PFSK-1 (cell line): ENCODE results near the gene SH3D21.

Experiments used
- FOXP2 ChIP-seq: optimal IDR thresholded peaks from 2 replicates; pipeline ENCODE3; 2011; ENCODE audit warnings: borderline replicate concordance, control low read depth, inconsistent platforms; ENCODE audit not compliant: insufficient read depth; ENCODE audit errors: extremely low read length, extremely low read depth
- POLR2AphosphoS5 ChIP-seq: IDR thresholded peaks from 2 replicates; pipeline ENCODE4 v1.6.1; 2012; ENCODE audit warnings: low read depth, mild to moderate bottlenecking, control low read depth, low read length, moderate library complexity
- SIN3A ChIP-seq: IDR thresholded peaks from 2 replicates; pipeline ENCODE4 v1.6.1; 2012; ENCODE audit warnings: mild to moderate bottlenecking, low read length, moderate library complexity, borderline replicate concordance; ENCODE audit not compliant: insufficient read depth
- TAF1 ChIP-seq: IDR thresholded peaks from 2 replicates; pipeline ENCODE4 v1.6.1; 2012; ENCODE audit warnings: low read length, control low read depth, borderline replicate concordance; ENCODE audit not compliant: insufficient read depth
- TF ChIP-seq, protein P1 (sequence below), 2 experiments: IDR thresholded peaks; 2 replicates each; pipeline versions ENCODE4 v1.6.1 to v1.8.0; 2011 to 2012; ENCODE audit warnings: low read depth in 2 of 2, low read length in 2 of 2, control low read depth in 1 of 2, inconsistent platforms in 1 of 2, mild to moderate bottlenecking in 1 of 2, moderate library complexity in 1 of 2; ENCODE audit not compliant: insufficient read depth in 1 of 2

SH3D21 gene

DNA sequence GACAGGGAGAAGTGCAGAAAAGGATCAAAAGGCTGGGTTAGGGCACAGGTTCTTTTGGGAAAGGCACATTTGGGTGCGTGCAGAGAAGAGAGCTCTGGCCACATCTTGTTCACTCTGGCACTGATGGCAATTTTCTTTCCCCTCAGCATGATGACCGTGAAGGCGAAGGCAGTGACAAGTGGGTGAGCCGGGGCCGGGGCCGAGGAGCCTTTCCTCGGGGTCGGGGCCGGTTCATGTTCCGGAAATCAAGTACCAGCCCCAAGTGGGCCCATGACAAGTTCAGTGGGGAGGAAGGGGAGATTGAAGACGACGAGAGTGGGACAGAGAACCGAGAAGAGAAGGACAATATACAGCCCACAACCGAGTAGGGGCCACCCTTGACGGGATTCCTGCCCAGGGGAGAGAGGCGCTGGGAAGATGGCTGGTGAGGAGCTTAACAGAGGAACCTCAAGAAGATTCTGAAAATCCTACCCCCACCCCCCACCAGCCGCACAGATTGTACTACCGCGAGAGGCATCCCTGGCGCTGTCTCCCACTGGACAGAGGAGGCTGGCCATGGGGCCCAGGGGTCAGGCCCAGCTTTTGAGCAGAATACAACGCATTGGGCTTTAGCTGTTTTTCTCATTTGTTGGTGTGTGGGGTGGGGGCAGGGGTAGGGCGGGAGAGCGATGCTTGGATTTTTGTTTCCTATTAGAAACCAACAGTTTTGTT lies 2.4 kb upstream of the SH3D21 start:
- TF ChIP-seq, protein P1, sequence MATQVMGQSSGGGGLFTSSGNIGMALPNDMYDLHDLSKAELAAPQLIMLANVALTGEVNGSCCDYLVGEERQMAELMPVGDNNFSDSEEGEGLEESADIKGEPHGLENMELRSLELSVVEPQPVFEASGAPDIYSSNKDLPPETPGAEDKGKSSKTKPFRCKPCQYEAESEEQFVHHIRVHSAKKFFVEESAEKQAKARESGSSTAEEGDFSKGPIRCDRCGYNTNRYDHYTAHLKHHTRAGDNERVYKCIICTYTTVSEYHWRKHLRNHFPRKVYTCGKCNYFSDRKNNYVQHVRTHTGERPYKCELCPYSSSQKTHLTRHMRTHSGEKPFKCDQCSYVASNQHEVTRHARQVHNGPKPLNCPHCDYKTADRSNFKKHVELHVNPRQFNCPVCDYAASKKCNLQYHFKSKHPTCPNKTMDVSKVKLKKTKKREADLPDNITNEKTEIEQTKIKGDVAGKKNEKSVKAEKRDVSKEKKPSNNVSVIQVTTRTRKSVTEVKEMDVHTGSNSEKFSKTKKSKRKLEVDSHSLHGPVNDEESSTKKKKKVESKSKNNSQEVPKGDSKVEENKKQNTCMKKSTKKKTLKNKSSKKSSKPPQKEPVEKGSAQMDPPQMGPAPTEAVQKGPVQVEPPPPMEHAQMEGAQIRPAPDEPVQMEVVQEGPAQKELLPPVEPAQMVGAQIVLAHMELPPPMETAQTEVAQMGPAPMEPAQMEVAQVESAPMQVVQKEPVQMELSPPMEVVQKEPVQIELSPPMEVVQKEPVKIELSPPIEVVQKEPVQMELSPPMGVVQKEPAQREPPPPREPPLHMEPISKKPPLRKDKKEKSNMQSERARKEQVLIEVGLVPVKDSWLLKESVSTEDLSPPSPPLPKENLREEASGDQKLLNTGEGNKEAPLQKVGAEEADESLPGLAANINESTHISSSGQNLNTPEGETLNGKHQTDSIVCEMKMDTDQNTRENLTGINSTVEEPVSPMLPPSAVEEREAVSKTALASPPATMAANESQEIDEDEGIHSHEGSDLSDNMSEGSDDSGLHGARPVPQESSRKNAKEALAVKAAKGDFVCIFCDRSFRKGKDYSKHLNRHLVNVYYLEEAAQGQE (IDR thresholded peaks at IDR 0.05; ENCODE audit: insufficient read depth in 1 of 2, low read depth in 2 of 2, low read length in 2 of 2) = no peak
- TF ChIP-seq TAF1 = no peak
- no peak for TF ChIP-seq POLR2AphosphoS5
- no peak for TF ChIP-seq SIN3A

DNA sequence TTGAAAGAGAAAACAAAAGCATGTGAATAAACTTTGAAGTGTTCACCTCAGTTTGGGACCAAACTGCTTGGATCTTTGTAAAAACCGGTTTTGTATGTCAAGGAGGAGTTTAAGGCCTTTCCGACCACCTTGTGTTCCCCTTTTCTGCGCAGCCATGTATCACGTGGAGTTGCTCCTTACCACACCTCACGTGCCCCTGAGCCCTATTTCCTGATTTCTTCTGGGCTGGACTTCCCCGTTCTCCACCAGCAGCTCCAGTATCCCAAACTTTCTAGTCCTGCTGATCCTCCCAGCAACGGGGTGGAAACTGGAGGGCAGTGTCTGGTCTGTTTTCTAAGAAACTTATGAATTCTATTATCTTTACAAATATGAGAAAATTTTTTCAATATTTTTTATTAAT lies 1.6 kb upstream of the SH3D21 start:
- TF ChIP-seq POLR2AphosphoS5 (no peak), FOXP2 (no peak), SIN3A (no peak), TAF1 (no peak)
- TF ChIP-seq, protein P1 (IDR thresholded peaks at IDR 0.05; ENCODE audit: insufficient read depth in 1 of 2, low read depth in 2 of 2, low read length in 2 of 2) = no peak

DNA sequence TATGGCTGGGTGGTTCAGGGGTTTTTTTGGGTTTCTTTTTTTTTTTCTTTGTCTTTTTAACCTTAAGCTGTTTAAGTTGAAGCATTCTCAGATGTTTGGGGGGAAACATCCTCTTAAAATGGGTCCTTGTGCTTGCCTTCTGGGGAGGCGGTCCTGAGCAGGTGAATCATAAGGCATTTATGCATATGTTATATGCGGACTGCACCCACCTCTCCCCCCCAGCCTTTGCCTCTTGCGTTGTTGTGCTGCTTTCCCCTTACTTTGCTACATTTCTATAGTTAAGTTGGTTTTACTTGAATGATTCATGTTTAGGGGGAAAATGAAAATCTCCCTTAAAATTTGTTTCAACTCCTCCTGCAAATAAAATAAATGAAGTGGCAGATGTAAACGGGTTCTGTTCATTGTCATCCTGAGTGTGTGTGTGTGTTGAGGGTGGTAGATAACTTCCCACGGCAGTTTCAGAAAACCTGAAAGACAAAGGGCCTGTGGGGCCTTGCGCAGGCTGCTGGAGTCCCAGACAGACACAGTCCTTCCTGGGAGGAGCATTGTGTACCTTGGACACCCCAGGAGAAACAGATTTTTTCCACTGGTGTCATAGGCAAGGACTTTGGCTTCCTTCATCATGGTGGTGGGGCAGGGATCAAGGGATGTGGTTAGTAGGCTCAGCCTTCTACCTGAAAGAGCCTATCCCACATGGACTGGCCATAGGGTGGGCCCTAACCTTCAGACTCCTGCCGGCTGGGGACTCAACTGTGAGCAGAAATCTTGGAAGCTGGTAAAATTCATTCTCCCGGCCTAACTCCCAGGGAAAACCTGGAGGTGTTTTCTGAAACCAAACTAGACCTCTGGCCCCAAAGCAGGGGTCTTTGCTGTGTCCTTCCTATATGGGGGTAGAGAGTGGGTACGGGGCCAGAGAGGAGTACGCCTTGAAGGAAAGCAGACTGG lies 926 bp upstream of the SH3D21 start:
- TF ChIP-seq POLR2AphosphoS5 = no peak
- TF ChIP-seq FOXP2 = no peak
- no peak for TF ChIP-seq TAF1
- TF ChIP-seq SIN3A = no peak
- TF ChIP-seq, protein P1 (IDR thresholded peaks at IDR 0.05; ENCODE audit: insufficient read depth in 1 of 2, low read depth in 2 of 2, low read length in 2 of 2) = no peak

DNA sequence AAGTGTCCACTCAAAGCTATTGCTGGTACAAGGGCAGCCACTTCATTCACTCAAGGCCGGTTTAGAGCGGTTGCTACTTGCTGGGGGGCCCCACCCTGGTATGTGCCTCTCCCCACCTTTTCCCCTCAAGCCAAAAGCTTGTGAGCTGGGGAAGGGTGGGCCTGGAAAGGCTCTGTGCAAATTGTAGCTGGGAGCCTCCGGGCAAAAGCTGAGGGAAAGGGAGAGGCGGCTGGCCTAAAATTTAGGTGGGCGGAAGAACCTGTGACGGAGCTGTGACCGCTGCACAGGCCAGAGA lies 306 bp upstream of the SH3D21 start:
- TF ChIP-seq SIN3A (no peak), POLR2AphosphoS5 (0 out of 2 replicates have a peak, but pooled peaks have one; percentile 7)

DNA sequence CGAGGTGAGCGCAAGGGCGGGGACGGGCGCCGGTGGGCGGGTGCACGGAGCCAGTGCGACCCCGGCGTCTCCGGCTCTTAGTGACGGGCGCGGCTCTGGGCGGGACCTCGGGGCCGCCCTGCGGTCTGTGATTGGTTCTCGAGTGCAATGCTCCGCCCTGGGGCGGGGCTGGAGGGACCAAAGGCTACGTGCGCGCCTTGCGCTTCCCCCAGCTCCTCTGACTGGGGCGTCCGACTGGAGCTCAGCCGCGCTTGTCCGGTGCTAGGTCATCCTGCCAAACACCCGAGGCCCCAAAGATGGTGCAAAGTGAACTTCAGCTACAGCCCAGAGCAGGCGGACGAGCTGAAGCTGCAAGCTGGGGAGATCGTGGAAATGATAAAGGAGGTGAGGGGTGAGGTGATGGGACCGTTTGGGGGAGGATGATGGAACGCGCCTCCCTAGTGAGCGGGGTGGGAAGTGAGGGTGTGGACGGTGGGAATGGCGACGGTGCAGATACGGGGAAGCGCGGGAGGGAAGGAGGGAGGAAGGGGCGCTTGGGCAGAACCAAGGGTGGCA lies 811 bp downstream of the SH3D21 start:
- TF ChIP-seq POLR2AphosphoS5 (peak; percentile 90), SIN3A (no peak)

DNA sequence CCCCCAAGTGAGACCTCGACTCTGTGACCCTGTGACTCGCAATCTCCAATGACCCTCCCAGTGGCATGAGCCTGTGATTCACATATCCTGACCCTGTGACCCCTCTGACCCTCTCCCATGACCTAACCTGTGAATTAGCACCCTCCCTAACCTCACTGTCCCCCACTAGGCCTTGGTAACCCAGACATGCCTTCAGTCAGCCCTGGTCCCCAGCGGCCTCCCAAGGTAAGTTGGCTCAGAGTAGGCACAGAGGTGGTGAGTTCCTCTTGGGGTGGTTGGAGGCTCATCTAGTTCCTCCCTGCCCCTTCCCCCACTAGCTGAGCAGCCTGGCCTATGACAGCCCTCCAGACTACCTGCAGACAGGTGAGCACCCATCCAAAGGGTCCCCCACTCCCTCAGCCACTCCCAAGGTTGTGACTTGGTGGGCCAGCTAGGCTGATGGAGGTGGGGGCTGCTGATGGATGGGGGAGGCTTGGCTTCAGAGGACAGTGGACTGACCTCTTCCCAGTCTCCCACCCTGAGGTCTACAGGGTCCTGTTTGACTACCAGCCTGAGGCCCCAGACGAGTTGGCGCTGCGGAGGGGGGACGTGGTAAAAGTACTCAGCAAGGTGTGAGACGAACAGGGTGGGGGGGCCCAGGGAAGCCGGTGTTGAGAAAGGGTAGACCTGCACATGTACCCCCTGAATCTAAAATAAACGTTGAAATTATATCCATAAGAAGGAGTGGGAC lies 1.6 kb downstream of the SH3D21 start:
- no peak for TF ChIP-seq FOXP2
- TF ChIP-seq POLR2AphosphoS5 = no peak
- no peak for TF ChIP-seq TAF1
- TF ChIP-seq, protein P1 (IDR thresholded peaks at IDR 0.05; ENCODE audit: insufficient read depth in 1 of 2, low read depth in 2 of 2, low read length in 2 of 2) = no peak
- TF ChIP-seq SIN3A = no peak
